IMR-90 (cell line): ENCODE measurements around the gene CFAP20. TPM values are rescaled to one million over a fixed set of nuclear protein-coding genes. Genes with fewer than 3 reads are reported as not detected.

Source experiments
- ATAC-seq: fragments of 200-7000 bp; cut with Tn5 transposase; 2 replicates; pipeline ENCODE4 v1.9.1; 2020; ENCODE audit warnings: low read depth, mild to moderate bottlenecking, moderate library complexity
- BruUV-seq: library from RNA; stranded (reverse); fragments of 400-500 nt; replicated peaks from 2 replicates; lab custom pipeline; 2021; lab: Mats Ljungman, UMichigan
- CTCF ChIA-PET: fragments of 300-600 bp; formaldehyde crosslinking; extraction: SDS; loops from one replicate; lab custom pipeline; 2021; ENCODE audit warnings: antibody characterized with exemption; lab: Yijun Ruan, JAX
- POLR2A ChIA-PET: fragments of 300-600 bp; sonication (Branson Sonifier 250); formaldehyde crosslinking; loops from one replicate; lab custom pipeline; 2022; ENCODE audit warnings: antibody characterized with exemption; ENCODE audit not compliant: unreplicated experiment; lab: Charles Lee
- DNase-seq: peaks from one replicate; pipeline ENCODE4 v3.0.0; 2013
- H2AFZ ChIP-seq: replicated peaks from 2 replicates; pipeline ENCODE3; 2013; ENCODE audit warnings: low read length, mild to moderate bottlenecking; ENCODE audit not compliant: poor library complexity
- H2AK5ac ChIP-seq: 2 replicates; pipeline ENCODE4 v1.6.1; 2013; ENCODE audit warnings: low read depth, low read length, inconsistent platforms
- H2AK9ac ChIP-seq: replicated peaks from 2 replicates; pipeline ENCODE3; 2013; ENCODE audit warnings: mild to moderate bottlenecking, low read depth, low read length, moderate library complexity; ENCODE audit not compliant: poor library complexity
- H2BK120ac ChIP-seq: 2 replicates; pipeline ENCODE4 v1.6.1; 2013; ENCODE audit warnings: low read depth, low read length, inconsistent platforms
- H2BK15ac ChIP-seq: 3 replicates; pipeline ENCODE4 v1.6.1; 2013; ENCODE audit warnings: low read depth, low read length, inconsistent platforms
- H2BK20ac ChIP-seq: 2 replicates; pipeline ENCODE4 v1.6.1; 2013; ENCODE audit warnings: low read depth, mild to moderate bottlenecking, inconsistent platforms, low read length, moderate library complexity
- H2BK5ac ChIP-seq: 2 replicates; pipeline ENCODE4 v1.6.1; 2013; ENCODE audit warnings: mild to moderate bottlenecking, low read depth, low read length, inconsistent platforms; ENCODE audit not compliant: poor library complexity, severe bottlenecking
- H3K14ac ChIP-seq: replicated peaks from 2 replicates; pipeline ENCODE4 v1.6.1; 2013; ENCODE audit warnings: low read depth, low read length, inconsistent platforms
- H3K18ac ChIP-seq: 2 replicates; pipeline ENCODE4 v1.6.1; 2013; ENCODE audit warnings: low read depth, low read length, control low read depth
- H3K23ac ChIP-seq: 2 replicates; pipeline ENCODE4 v1.6.1; 2013; ENCODE audit warnings: low read depth, low read length, inconsistent platforms
- H3K27ac ChIP-seq: 2 replicates; pipeline ENCODE4 v1.5.1; 2013; ENCODE audit warnings: mild to moderate bottlenecking, control low read depth, low read length; ENCODE audit not compliant: insufficient read depth
- H3K27me3 ChIP-seq: 2 replicates; pipeline ENCODE4 v1.6.1; 2013; ENCODE audit warnings: low read length; ENCODE audit not compliant: control insufficient read depth, insufficient read depth
- H3K36me3 ChIP-seq: 2 replicates; pipeline ENCODE4 v1.6.1; 2013; ENCODE audit warnings: low read length, mixed read lengths; ENCODE audit not compliant: control insufficient read depth, insufficient read depth
- H3K4ac ChIP-seq: 2 replicates; pipeline ENCODE4 v1.6.1; 2013; ENCODE audit warnings: low read depth, low read length, inconsistent platforms
- H3K4me1 ChIP-seq: 2 replicates; pipeline ENCODE4 v1.6.1; 2013; ENCODE audit warnings: low read length, mixed read lengths; ENCODE audit not compliant: control insufficient read depth, insufficient read depth
- H3K4me2 ChIP-seq: 2 replicates; pipeline ENCODE4 v1.6.1; 2013; ENCODE audit warnings: low read depth, mild to moderate bottlenecking, control low read depth, low read length, moderate library complexity
- H3K4me3 ChIP-seq: 2 replicates; pipeline ENCODE4 v1.5.1; 2013; ENCODE audit warnings: low read depth, mild to moderate bottlenecking, control low read depth, low read length, moderate library complexity; ENCODE audit not compliant: insufficient read depth
- H3K56ac ChIP-seq: 2 replicates; pipeline ENCODE4 v1.6.1; 2013; ENCODE audit warnings: low read length, inconsistent platforms; ENCODE audit not compliant: insufficient read depth; ENCODE audit errors: extremely low read depth
- H3K79me1 ChIP-seq, 2 experiments: 2 replicates each; pipeline ENCODE4 v1.6.1; 2013; ENCODE audit warnings: low read length in 2 of 2, inconsistent platforms in 1 of 2, low read depth in 1 of 2
- H3K9ac ChIP-seq: 2 replicates; pipeline ENCODE4 v1.6.1; 2013; ENCODE audit warnings: low read depth, low read length, control low read depth
- H3K9me1 ChIP-seq: 2 replicates; pipeline ENCODE4 v1.6.1; 2013; ENCODE audit warnings: low read length, inconsistent platforms; ENCODE audit not compliant: insufficient read depth
- H3K9me3 ChIP-seq: 2 replicates; pipeline ENCODE4 v1.6.1; 2013; ENCODE audit warnings: low read length; ENCODE audit not compliant: control insufficient read depth, insufficient read depth
- H4K20me1 ChIP-seq: 2 replicates; pipeline ENCODE4 v1.6.1; 2013; ENCODE audit warnings: low read length, inconsistent platforms; ENCODE audit not compliant: insufficient read depth
- H4K5ac ChIP-seq: 2 replicates; pipeline ENCODE4 v1.6.1; 2013; ENCODE audit warnings: mild to moderate bottlenecking, low read depth, low read length, control low read depth
- H4K8ac ChIP-seq, 2 experiments: 2 replicates each; pipeline ENCODE4 v1.6.1; 2013; ENCODE audit warnings: low read depth in 2 of 2, low read length in 2 of 2, control low read depth in 1 of 2, inconsistent platforms in 1 of 2
- H4K91ac ChIP-seq: 2 replicates; pipeline ENCODE4 v1.6.1; 2013; ENCODE audit warnings: low read depth, low read length, inconsistent platforms; ENCODE audit not compliant: insufficient read depth
- MAZ ChIP-seq: IDR thresholded peaks from 2 replicates; pipeline ENCODE4 v1.6.1; 2012; ENCODE audit warnings: low read depth, mild to moderate bottlenecking, low read length, improper control_type of control experiment, moderate library complexity, borderline replicate concordance
- WGBS, 2 experiments: methylation state at CpG; one replicate each; pipeline versions ENCODE4 v1.1.5 to v1.1.7; 2013; ENCODE audit warnings: missing lambda C conversion rate in 2 of 2; ENCODE audit not compliant: insufficient read length in 1 of 2; ENCODE audit errors: extremely low coverage in 2 of 2; 5-methylcytosine and 5-hydroxymethylcytosine counted together
- dilution Hi-C: fragments of 300-500 bp; cut with HindIII; formaldehyde crosslinking; loops from one replicate; pipeline ENCODE4 v1.14.3; 2018; ENCODE audit warnings: low sequenced_read_pairs; ENCODE audit not compliant: unreplicated experiment
- in situ Hi-C: fragments of 300-500 bp; cut with MboI; formaldehyde crosslinking; loops from 3 replicates; pipeline ENCODE4 v1.14.3; 2019; ENCODE audit warnings: low sequenced_read_pairs, inconsistent platforms, mixed read lengths
- intact Hi-C: fragments of 100-400 bp; cut with micrococcal nuclease; formaldehyde crosslinking; loops from 2 replicates; pipeline ENCODE4 v1.10.0; 2022
- polyA plus RNA-seq, 3 experiments: library from polyadenylated mRNA; depleted of rRNA; stranded (reverse); fragments of >200 nt; gene quantifications; 2 replicates each; pipeline ENCODE4 v1.2.3, GENCODE V29; 2012; ENCODE audit warnings: low replicate concordance in 1 of 3
- total RNA-seq: library from RNA; depleted of rRNA; stranded (reverse); fragments of >200 nt; gene quantifications from 2 replicates; pipeline ENCODE4 v1.2.3, GENCODE V29; 2012

CFAP20 gene
- total and polyA plus RNA-seq, 2 of the 4 experiments (the other 2 are of a cell fraction): 39.1 to 54.0 TPM

DNA sequence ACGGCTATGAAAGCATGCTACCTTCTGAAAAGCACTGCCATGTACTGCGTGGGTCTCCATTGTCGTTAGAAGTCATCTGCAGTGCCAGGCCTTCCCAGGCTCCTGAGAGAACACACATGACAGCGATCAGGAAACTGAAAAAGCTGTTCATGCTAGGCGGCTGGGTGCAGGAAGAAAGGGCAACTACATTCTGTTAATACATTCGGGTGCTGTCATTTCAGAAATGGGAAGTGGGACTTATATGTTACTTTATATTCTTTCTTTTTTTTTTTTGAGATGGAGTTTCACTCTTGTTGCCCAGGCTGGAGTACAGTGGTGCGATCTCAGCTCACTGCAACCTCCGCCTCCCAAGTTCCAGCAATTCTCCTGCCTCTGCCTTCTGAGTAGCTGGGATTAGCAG lies 19.9 kb downstream of the CFAP20 start:
- DNase-seq (no peak), ATAC-seq (no peak)
- H3K9me3 ChIP-seq: no peaks in the 10 kb centered on the region
- H4K8ac ChIP-seq: no peak overlapping the region
- H3K9me1 ChIP-seq: peaks cover 5% of the 10 kb centered on the region; the same call in 1 of the 2 replicates
- no peak overlapping the region for H4K5ac ChIP-seq
- CTCF ChIA-PET: interaction anchor here (0.6 kb wide), 2 partner anchors 8 to 202 kb away, joined by 4 to 12 read pairs; no protein-coding TSS in a partner anchor
- no peak overlapping the region for H2BK15ac ChIP-seq
- no peak overlapping the region for H4K91ac ChIP-seq
- BruUV-seq: no TSS peak
- H3K23ac ChIP-seq: no peak overlapping the region
- 95% methylated on average over 3 of the region's 8 CpGs; no CpG with 5 or more reads in 1 of the 2 experiments for WGBS, 2 experiments
- no peak overlapping the region for H3K56ac ChIP-seq
- H3K4me3 ChIP-seq: no peak overlapping the region
- H2BK120ac ChIP-seq: no peak overlapping the region
- no peaks in the 10 kb centered on the region for H3K79me1 ChIP-seq
- no peak overlapping the region for H3K27ac ChIP-seq
- H3K36me3 ChIP-seq: peaks cover 5% of the 10 kb centered on the region
- POLR2A ChIA-PET: no interaction called here
- no peak overlapping the region for H3K4me2 ChIP-seq
- H4K20me1 ChIP-seq: no peaks in the 10 kb centered on the region
- no peak overlapping the region for H2AK9ac ChIP-seq
- no peak overlapping the region for H2BK20ac ChIP-seq
- H3K27me3 ChIP-seq: no peaks in the 10 kb centered on the region
- H3K4ac ChIP-seq: no peak overlapping the region
- H3K18ac ChIP-seq: no peak overlapping the region
- in situ Hi-C loops: loop anchor here (25.0 kb wide), 1 partner anchor 197 kb away; no protein-coding TSS in a partner anchor
- H2AK5ac ChIP-seq: no peak overlapping the region
- no peak overlapping the region for H2BK5ac ChIP-seq
- no peak overlapping the region for H3K14ac ChIP-seq
- peaks cover 3% of the 10 kb centered on the region; the same call in 1 of the 2 replicates for H3K4me1 ChIP-seq
- TF ChIP-seq MAZ: no peak
- H2AFZ ChIP-seq: no peak overlapping the region
- intact Hi-C loops: no loop called here
- dilution Hi-C loops: no loop called here
- H3K9ac ChIP-seq: no peak overlapping the region
